PC-3 (cell line): ENCODE results near the gene MORN1. TPM values are rescaled to one million over a fixed set of nuclear protein-coding genes. Genes with fewer than 3 reads are reported as not detected.

Source experiments
- ATAC-seq: fragments of 200-7000 bp; cut with Tn5 transposase; 2 replicates; pipeline ENCODE4 v1.9.1; 2020; ENCODE audit warnings: mild to moderate bottlenecking, moderate library complexity
- BruUV-seq: library from RNA; stranded (reverse); fragments of 400-500 nt; replicated peaks from 2 replicates; lab custom pipeline; 2021; lab: Mats Ljungman, UMichigan
- CTCF ChIA-PET: fragments of 300-600 bp; sonication (Branson Sonifier 250); formaldehyde crosslinking; loops from one replicate; lab custom pipeline; 2022; ENCODE audit warnings: antibody characterized with exemption; lab: Charles Lee
- POLR2A ChIA-PET: fragments of 300-600 bp; sonication (Branson Sonifier 250); formaldehyde crosslinking; loops from one replicate; lab custom pipeline; 2022; ENCODE audit warnings: antibody characterized with exemption; ENCODE audit not compliant: unreplicated experiment; lab: Charles Lee
- DNase-seq: peaks from one replicate; pipeline ENCODE4 v3.0.0-alpha.2; 2015
- H2AFZ ChIP-seq: fragments of 300-600 bp; sonication (generic); 2 replicates; pipeline ENCODE4 v1.6.0; 2016; ENCODE audit warnings: antibody characterized with exemption, low read length
- H3F3A ChIP-seq: fragments of 300-600 bp; sonication (generic); one replicate; pipeline ENCODE4 v1.6.0; 2017; ENCODE audit warnings: antibody characterized with exemption, low read length, control low read depth, mild to moderate bottlenecking; ENCODE audit not compliant: unreplicated experiment
- H3K27ac ChIP-seq: fragments of 300-600 bp; sonication (generic); 2 replicates; pipeline ENCODE4 v1.5.1; 2016; ENCODE audit warnings: mild to moderate bottlenecking, low read length
- H3K27me3 ChIP-seq: fragments of 300-600 bp; sonication (generic); 2 replicates; pipeline ENCODE4 v1.6.1; 2016; ENCODE audit warnings: low read length, mixed read lengths
- H3K36me3 ChIP-seq: fragments of 300-600 bp; sonication (generic); 2 replicates; pipeline ENCODE4 v1.6.1; 2016; ENCODE audit warnings: low read depth, mixed run types, low read length, mixed read lengths
- H3K4me1 ChIP-seq: fragments of 300-600 bp; sonication (generic); 2 replicates; pipeline ENCODE4 v1.5.1; 2016; ENCODE audit warnings: low read length; ENCODE audit not compliant: insufficient read depth
- H3K4me2 ChIP-seq: fragments of 300-600 bp; sonication (generic); 2 replicates; pipeline ENCODE4 v1.6.0; 2016; ENCODE audit warnings: low read length
- H3K4me3 ChIP-seq: fragments of 300-600 bp; sonication (generic); 2 replicates; pipeline ENCODE4 v1.5.1; 2016; ENCODE audit warnings: mild to moderate bottlenecking, low read length, mixed read lengths
- H3K79me2 ChIP-seq: fragments of 300-600 bp; sonication (generic); 2 replicates; pipeline ENCODE4 v1.6.1; 2017; ENCODE audit warnings: low read length, mixed read lengths
- H3K9ac ChIP-seq: fragments of 300-600 bp; sonication (generic); 2 replicates; pipeline ENCODE4 v1.6.0; 2016; ENCODE audit warnings: mild to moderate bottlenecking, low read length
- H3K9me2 ChIP-seq: fragments of 300-600 bp; sonication (generic); replicated peaks from 2 replicates; pipeline ENCODE4 v1.6.1; 2016; ENCODE audit warnings: mixed run types, low read length, mixed read lengths
- H3K9me3 ChIP-seq: fragments of 300-600 bp; sonication (generic); 2 replicates; pipeline ENCODE4 v1.6.1; 2016; ENCODE audit warnings: low read length, mixed read lengths
- H4K20me1 ChIP-seq: fragments of 300-600 bp; sonication (generic); 2 replicates; pipeline ENCODE4 v1.6.1; 2016; ENCODE audit warnings: low read length, mixed read lengths
- CTCF ChIP-seq: fragments of 300-600 bp; sonication (generic); conservative IDR thresholded peaks from 2 replicates; pipeline ENCODE4 v1.5.1; 2017; ENCODE audit warnings: antibody characterized with exemption, low read depth, mild to moderate bottlenecking, low read length
- EZH2 ChIP-seq: fragments of 300-600 bp; sonication (generic); IDR thresholded peaks from one replicate; pipeline ENCODE4 v1.6.1; 2017; ENCODE audit warnings: antibody characterized with exemption, mild to moderate bottlenecking, low read length; ENCODE audit not compliant: unreplicated experiment
- EZH2phosphoT487 ChIP-seq: fragments of 300-600 bp; sonication (generic); IDR thresholded peaks from 2 replicates; pipeline ENCODE4 v1.6.1; 2018; ENCODE audit warnings: mild to moderate bottlenecking, antibody characterized with exemption, low read length, borderline replicate concordance
- intact Hi-C: fragments of 100-400 bp; cut with micrococcal nuclease; formaldehyde crosslinking; loops from 2 replicates; pipeline ENCODE4 v1.9.0; 2023
- total RNA-seq: library from RNA; depleted of rRNA; stranded (reverse); fragments of >200 nt; gene quantifications from 2 replicates; pipeline ENCODE4 v1.2.3, GENCODE V29; 2014

Gene MORN1
- total RNA-seq, 1 experiment from 2014 or later: 11.2 TPM

DNA sequence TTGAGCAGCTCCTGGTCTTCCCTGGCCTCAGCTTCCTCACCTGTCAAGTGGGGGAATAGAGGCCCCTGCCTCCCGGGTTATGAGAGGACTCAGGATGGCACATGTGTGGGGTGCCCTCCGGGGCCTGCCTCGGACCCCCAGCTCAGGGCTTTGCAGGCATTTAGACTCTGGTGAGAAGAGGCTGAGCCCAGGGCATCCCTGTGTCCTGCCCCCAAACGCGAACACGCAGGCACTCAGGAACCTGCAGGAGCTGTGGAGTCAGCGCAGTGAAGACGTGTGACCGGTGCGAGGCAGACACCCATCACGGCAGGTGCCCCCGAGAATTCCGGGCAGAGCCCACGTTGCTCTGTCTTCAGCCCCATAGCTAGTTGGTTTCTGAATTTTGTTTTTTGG lies 26.5 kb upstream of the MORN1 start:
- Histone ChIP-seq H3K4me1 (peaks cover 39% of the 10 kb centered on the region), H3K79me2 (peaks cover 14% of the 10 kb centered on the region), H3K9ac (no peak overlapping the region), H3F3A (no peaks in the 10 kb centered on the region), H3K36me3 (no peaks in the 10 kb centered on the region), H2AFZ (no peak overlapping the region), H3K27me3 (no peaks in the 10 kb centered on the region), H3K9me2 (no peaks in the 10 kb centered on the region), H3K9me3 (no peaks in the 10 kb centered on the region), H3K27ac (no peak overlapping the region), H3K4me2 (no peak overlapping the region), H4K20me1 (no peaks in the 10 kb centered on the region), H3K4me3 (no peak overlapping the region)
- ChIA-PET CTCF (no interaction called here), POLR2A (no interaction called here)
- no peak for DNase-seq
- ATAC-seq: no peak
- intact Hi-C loops: loop anchor here (10.0 kb wide), 1 partner anchor 227 kb away; no protein-coding TSS in a partner anchor
- BruUV-seq: no TSS peak
- TF ChIP-seq EZH2phosphoT487: no peak
- TF ChIP-seq CTCF: no peak
- no peak for TF ChIP-seq EZH2

DNA sequence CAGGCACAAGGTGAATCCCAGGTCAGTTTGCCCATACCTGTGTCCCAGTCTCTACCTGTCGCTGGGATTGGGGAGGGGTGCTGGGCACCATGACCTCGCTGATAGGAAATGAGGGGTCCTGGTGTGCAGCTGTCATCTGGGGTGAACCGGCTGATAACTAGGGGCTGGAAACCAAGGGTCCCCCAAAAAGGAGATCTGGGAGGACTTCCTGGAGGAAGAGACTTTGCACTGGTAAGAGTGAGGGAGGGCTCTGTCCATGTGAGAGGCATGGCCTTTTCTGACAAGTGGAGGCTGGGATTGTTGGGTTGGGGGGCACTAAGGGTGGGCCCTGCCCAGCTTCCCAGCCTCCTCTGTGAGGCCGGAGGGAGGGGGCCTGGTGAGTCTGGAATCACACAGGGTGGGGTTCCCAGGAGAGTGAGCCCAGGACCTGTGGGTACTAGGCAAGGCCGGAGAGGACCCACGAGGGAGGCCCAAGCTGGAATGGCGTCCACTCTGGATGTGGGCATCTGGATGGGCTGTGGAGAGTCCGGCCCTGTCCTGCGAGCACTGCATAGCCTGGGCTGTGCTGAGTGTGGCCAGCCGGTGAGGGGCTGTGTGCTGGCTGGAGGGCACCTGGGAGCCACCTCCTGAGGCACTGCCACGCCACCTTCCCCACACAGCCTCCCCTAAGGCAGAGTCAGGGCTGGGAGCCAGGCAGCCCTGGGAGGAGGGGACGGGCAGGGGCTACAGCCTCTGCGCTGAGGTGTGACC lies 25.9 kb upstream of the MORN1 start:
- no peaks in the 10 kb centered on the region for H3K36me3 ChIP-seq
- intact Hi-C loops: loop anchor here (10.0 kb wide), 1 partner anchor 228 kb away; no protein-coding TSS in a partner anchor
- H3K27me3 ChIP-seq: no peaks in the 10 kb centered on the region
- H3K9me3 ChIP-seq: no peaks in the 10 kb centered on the region
- ChIA-PET CTCF (no interaction called here), POLR2A (no interaction called here)
- ATAC-seq (no peak), DNase-seq (no peak)
- H3K9ac ChIP-seq: peak overlapping the region; percentile 29; the same call in 1 of the 2 replicates
- no peaks in the 10 kb centered on the region for H4K20me1 ChIP-seq
- no peaks in the 10 kb centered on the region for H3K9me2 ChIP-seq
- peaks cover 39% of the 10 kb centered on the region for H3K4me1 ChIP-seq
- H3K79me2 ChIP-seq: peaks cover 16% of the 10 kb centered on the region
- H3K4me2 ChIP-seq: peak overlapping the region; percentile 90
- no peak overlapping the region for H2AFZ ChIP-seq
- H3F3A ChIP-seq: no peaks in the 10 kb centered on the region
- H3K27ac ChIP-seq: no peak overlapping the region
- no peak for TF ChIP-seq EZH2phosphoT487
- no peak for TF ChIP-seq CTCF
- no TSS peak for BruUV-seq
- H3K4me3 ChIP-seq: peak overlapping the region; percentile 66; the same call in 1 of the 2 replicates

GRCh38 chr1:2416403-2416802 lies 25.0 kb upstream of the MORN1 start:
- H3K27me3 ChIP-seq: no peaks in the 10 kb centered on the region
- peak overlapping the region; percentile 66 for H3K4me3 ChIP-seq
- intact Hi-C loops: loop anchor here (10.0 kb wide), 1 partner anchor 228 kb away; no protein-coding TSS in a partner anchor
- POLR2A ChIA-PET: interaction anchor here (0.6 kb wide), 1 partner anchor 217 kb away, joined by 5 read pairs; no protein-coding TSS in a partner anchor
- H3F3A ChIP-seq: no peaks in the 10 kb centered on the region
- no peaks in the 10 kb centered on the region for H3K9me3 ChIP-seq
- BruUV-seq: no TSS peak
- CTCF ChIA-PET: interaction anchor here (0.6 to 1.2 kb wide), 3 partner anchors 110 to 132 kb away, joined by 4 to 7 read pairs (median 4); partner anchors contain the start of gene PANK4
- peak; percentile 70 for DNase-seq
- peak overlapping the region; percentile 38 for H3K27ac ChIP-seq
- ATAC-seq: no peak; the same call in 1 of the 2 replicates
- H3K4me2 ChIP-seq: peak overlapping the region; percentile 90
- TF ChIP-seq EZH2phosphoT487 (no peak), EZH2 (no peak), CTCF (no peak)
- H2AFZ ChIP-seq: peak overlapping the region; percentile 59
- peak overlapping the region; percentile 29 for H3K9ac ChIP-seq
- H3K4me1 ChIP-seq: peaks cover 42% of the 10 kb centered on the region
- H3K9me2 ChIP-seq: no peaks in the 10 kb centered on the region
- no peaks in the 10 kb centered on the region for H3K36me3 ChIP-seq
- peaks cover 24% of the 10 kb centered on the region for H3K79me2 ChIP-seq
- H4K20me1 ChIP-seq: no peaks in the 10 kb centered on the region
